Common myeloid progenitor, CD34-positive (primary cell): ENCODE data around the gene ANKS6.
A peak's percentile ranks its signal among the peaks of the same experiment; 100 is the strongest.

Source experiments
- CTCF ChIA-PET: fragments of 350-600 bp; sonication (Branson Sonifier 250); formaldehyde crosslinking; loops from one replicate; lab custom pipeline; 2021; ENCODE audit warnings: antibody characterized with exemption; lab: Charles Lee
- POLR2A ChIA-PET: fragments of 350-600 bp; sonication (Branson Sonifier 250); formaldehyde crosslinking; loops from one replicate; lab custom pipeline; 2021; ENCODE audit warnings: antibody characterized with exemption; lab: Charles Lee
- DNase-seq, 3 donors: peaks; one replicate each; pipeline versions ENCODE4 v3.0.0 to v3.0.0-alpha.2; 2013
- H3K27ac ChIP-seq, 2 experiments: 1 replicate in 1 of 2; 2 replicates in 1 of 2; pipeline ENCODE4 v1.7.0; 2013; ENCODE audit warnings: inconsistent platforms in 2 of 2, low read length in 2 of 2, mild to moderate bottlenecking in 2 of 2, low read depth in 1 of 2, moderate library complexity in 1 of 2; ENCODE audit not compliant: severe bottlenecking in 2 of 2, insufficient read depth in 1 of 2, poor library complexity in 1 of 2
- H3K27me3 ChIP-seq, 5 experiments: replicated peaks in 2 of 5; 1 replicate in 3 of 5; 2 replicates in 2 of 5; pipeline versions ENCODE4 v1.6.1 to v1.7.0; 2013; ENCODE audit warnings: low read length in 4 of 5, mild to moderate bottlenecking in 2 of 5, moderate library complexity in 2 of 5, inconsistent platforms in 1 of 5; ENCODE audit not compliant: insufficient read depth in 5 of 5, control insufficient read depth in 4 of 5
- H3K36me3 ChIP-seq, 4 experiments: 1 replicate in 2 of 4; 2 replicates in 2 of 4; pipeline versions ENCODE4 v1.6.1 to v1.7.0; 2013; ENCODE audit warnings: low read length in 3 of 4, control low read depth in 1 of 4, mild to moderate bottlenecking in 1 of 4; ENCODE audit not compliant: control insufficient read depth in 4 of 4, insufficient read depth in 4 of 4
- H3K4me1 ChIP-seq, 4 experiments: 1 replicate in 3 of 4; 2 replicates in 1 of 4; pipeline versions ENCODE4 v1.6.1 to v1.7.1; 2013; ENCODE audit warnings: low read length in 3 of 4, mild to moderate bottlenecking in 3 of 4, control low read depth in 1 of 4, inconsistent platforms in 1 of 4, moderate library complexity in 1 of 4; ENCODE audit not compliant: control insufficient read depth in 4 of 4, insufficient read depth in 4 of 4; ENCODE audit errors: control extremely low read depth in 1 of 4
- H3K4me3 ChIP-seq, 7 experiments: 1 replicate in 4 of 7; 2 replicates in 3 of 7; pipeline versions ENCODE4 v1.5.1 to v1.7.0; 2013; ENCODE audit warnings: mild to moderate bottlenecking in 7 of 7, low read length in 6 of 7, moderate library complexity in 6 of 7, inconsistent platforms in 2 of 7, low read depth in 2 of 7, control low read depth in 1 of 7; ENCODE audit not compliant: insufficient read depth in 4 of 7, control insufficient read depth in 1 of 7; ENCODE audit errors: extremely low read depth in 1 of 7
- H3K9me3 ChIP-seq, 5 experiments: 1 replicate in 4 of 5; 2 replicates in 1 of 5; pipeline versions ENCODE4 v1.6.1 to v1.7.1; 2013; ENCODE audit warnings: low read length in 4 of 5, mild to moderate bottlenecking in 2 of 5, inconsistent platforms in 1 of 5, low read depth in 1 of 5, moderate library complexity in 1 of 5; ENCODE audit not compliant: control insufficient read depth in 4 of 5, insufficient read depth in 2 of 5; ENCODE audit errors: control extremely low read depth in 1 of 5
- WGBS: methylation state at CpG from one replicate; pipeline ENCODE4 v1.1.5; 2013; ENCODE audit not compliant: insufficient coverage; 5-methylcytosine and 5-hydroxymethylcytosine counted together

Gene ANKS6

DNA sequence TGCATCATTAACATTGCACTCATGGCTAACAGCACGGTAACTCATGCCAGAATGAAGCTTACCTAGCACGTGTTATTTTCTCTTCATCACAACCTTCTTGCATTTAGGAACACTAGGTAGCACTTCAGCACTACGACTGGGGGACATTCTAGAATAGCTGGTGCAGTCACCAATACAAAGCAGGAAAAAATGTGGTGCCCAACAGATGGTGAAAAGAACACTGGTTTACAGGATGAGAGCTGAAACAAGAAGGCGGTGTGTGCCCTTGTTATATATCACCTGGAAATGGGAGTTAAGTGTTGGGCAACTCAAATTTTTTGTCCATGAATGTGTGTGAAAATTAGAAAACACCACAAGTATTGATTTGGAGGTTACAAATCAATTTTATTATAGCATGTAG lies 41.2 kb upstream of the ANKS6 start:
- Histone ChIP-seq H3K27ac (no peak overlapping the region), H3K27me3 (no peaks in the 10 kb centered on the region), H3K4me3 (no peak overlapping the region), H3K4me1 (no peaks in the 10 kb centered on the region), H3K9me3 (no peaks in the 10 kb centered on the region), H3K36me3 (peaks cover 0 to 20% (median 7%) of the 10 kb centered on the region in 4 experiments)
- POLR2A ChIA-PET: interaction anchor here (0.8 kb wide), 1 partner anchor 14 kb away, joined by 4 read pairs; no protein-coding TSS in a partner anchor
- 100% methylated on average over 2 of the region's 4 CpGs for WGBS
- no peak for DNase-seq
- CTCF ChIA-PET: interaction anchor here (1.0 to 3.5 kb wide), 2 partner anchors 10 to 12 kb away, joined by 3 to 14 read pairs; no protein-coding TSS in a partner anchor

GRCh38 chr9:98836206-98836605 lies 39.9 kb upstream of the ANKS6 start:
- Histone ChIP-seq H3K27me3 (no peaks in the 10 kb centered on the region), H3K4me1 (no peaks in the 10 kb centered on the region), H3K36me3 (peaks cover 0 to 20% (median 11%) of the 10 kb centered on the region in 4 experiments), H3K4me3 (no peak overlapping the region), H3K27ac (no peak overlapping the region), H3K9me3 (no peaks in the 10 kb centered on the region)
- CTCF ChIA-PET: interaction anchor here (0.8 to 3.5 kb wide), 3 partner anchors 11 to 15 kb away, joined by 4 to 14 read pairs (median 5); no protein-coding TSS in a partner anchor
- no peak for DNase-seq
- WGBS: 100% methylated on average over 3 of the region's 4 CpGs
- POLR2A ChIA-PET: no interaction called here

- WGBS: 98% methylated on average over 8 of the region's 9 CpGs
- ChIA-PET POLR2A (no interaction called here), CTCF (no interaction called here)
- no peaks in the 10 kb centered on the region for H3K9me3 ChIP-seq
- H3K27me3 ChIP-seq: no peaks in the 10 kb centered on the region
- H3K4me3 ChIP-seq: no peak overlapping the region
- peaks cover 0 to 14% (median 9%) of the 10 kb centered on the region in 4 experiments for H3K36me3 ChIP-seq
- H3K27ac ChIP-seq: no peak overlapping the region
- H3K4me1 ChIP-seq: no peaks in the 10 kb centered on the region
- DNase-seq: no peak
Observed at GRCh38 chr9:98834386-98834785, 38.0 kb upstream of the ANKS6 start.

GRCh38 chr9:98833090-98833956 lies 37.0 kb upstream of the ANKS6 start:
- CTCF ChIA-PET: no interaction called here
- Histone ChIP-seq H3K27ac (peak overlapping the region in 1 of 2 experiments; percentile 51), H3K4me1 (no peaks in the 10 kb centered on the region), H3K27me3 (no peaks in the 10 kb centered on the region), H3K9me3 (no peaks in the 10 kb centered on the region), H3K36me3 (peaks cover 0 to 9% (median 7%) of the 10 kb centered on the region in 4 experiments), H3K4me3 (no peak overlapping the region)
- whole genome bisulfite sequencing: 98% methylated on average over 9 of the region's 9 CpGs
- POLR2A ChIA-PET: no interaction called here
- no peak for DNase-seq

DNA sequence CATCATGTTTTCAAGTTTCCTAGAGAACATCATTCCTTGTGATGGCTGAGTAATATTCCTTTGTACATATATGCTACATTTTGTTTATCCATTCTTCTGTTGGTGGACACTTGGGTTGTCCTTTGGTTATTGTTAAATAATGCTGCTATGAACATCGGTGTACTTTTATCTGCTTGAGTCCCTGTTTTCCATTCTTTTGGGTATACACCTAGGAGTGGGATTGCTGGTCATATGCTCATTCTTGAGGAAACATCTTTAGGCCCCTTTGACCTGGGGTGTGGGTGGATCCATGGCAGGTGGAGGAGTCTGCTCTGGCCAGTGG lies 36.4 kb upstream of the ANKS6 start:
- Histone ChIP-seq H3K9me3 (no peaks in the 10 kb centered on the region), H3K27me3 (no peaks in the 10 kb centered on the region), H3K27ac (peak overlapping the region in 1 of 2 experiments; percentile 51), H3K36me3 (peaks cover 0 to 10% (median 6%) of the 10 kb centered on the region in 4 experiments), H3K4me1 (no peaks in the 10 kb centered on the region), H3K4me3 (no peak overlapping the region)
- POLR2A ChIA-PET: no interaction called here
- 100% methylated on average over 1 of the region's 1 CpG for WGBS
- no peak for DNase-seq
- CTCF ChIA-PET: no interaction called here

GRCh38 chr9:98831696-98832095 lies 35.3 kb upstream of the ANKS6 start:
- H3K4me1 ChIP-seq: no peaks in the 10 kb centered on the region
- 98% methylated on average over 16 of the region's 16 CpGs for WGBS
- no peak for DNase-seq
- no peak overlapping the region for H3K4me3 ChIP-seq
- CTCF ChIA-PET: interaction anchor here (1.2 kb wide), 1 partner anchor 16 kb away, joined by 5 read pairs; no protein-coding TSS in a partner anchor
- peaks cover 0 to 8% (median 7%) of the 10 kb centered on the region in 4 experiments for H3K36me3 ChIP-seq
- H3K9me3 ChIP-seq: no peaks in the 10 kb centered on the region
- no peak overlapping the region for H3K27ac ChIP-seq
- POLR2A ChIA-PET: no interaction called here
- no peaks in the 10 kb centered on the region for H3K27me3 ChIP-seq

GRCh38 chr9:98830554-98830953 lies 34.2 kb upstream of the ANKS6 start:
- no peak for DNase-seq
- H3K4me1 ChIP-seq: no peaks in the 10 kb centered on the region
- 99% methylated on average over 5 of the region's 5 CpGs for WGBS
- H3K4me3 ChIP-seq: no peak overlapping the region
- POLR2A ChIA-PET: no interaction called here
- no peak overlapping the region for H3K27ac ChIP-seq
- no peaks in the 10 kb centered on the region for H3K9me3 ChIP-seq
- peaks cover 0 to 8% (median 6%) of the 10 kb centered on the region in 4 experiments for H3K36me3 ChIP-seq
- CTCF ChIA-PET: interaction anchor here (1.2 to 1.5 kb wide), 2 partner anchors 17 to 19 kb away, joined by 3 to 5 read pairs; no protein-coding TSS in a partner anchor
- H3K27me3 ChIP-seq: no peaks in the 10 kb centered on the region
